KMS-11 (cell line): ENCODE data around the gene ARID1B.

Experiments used
- H2AFZ ChIP-seq: fragments of 200-600 bp; sonication (generic); 2 replicates; pipeline ENCODE4 v1.6.1; 2016; ENCODE audit warnings: antibody characterized with exemption, mixed run types, low read depth
- H3K27ac ChIP-seq: fragments of 200-600 bp; sonication (generic); 2 replicates; pipeline ENCODE4 v1.6.1; 2016; ENCODE audit warnings: mild to moderate bottlenecking, mixed run types
- H3K27me3 ChIP-seq: fragments of 200-600 bp; sonication (generic); 2 replicates; pipeline ENCODE4 v1.6.1; 2017; ENCODE audit warnings: mild to moderate bottlenecking, low read depth, mixed run types, moderate library complexity; ENCODE audit not compliant: insufficient read depth
- H3K36me3 ChIP-seq: fragments of 200-600 bp; sonication (generic); 2 replicates; pipeline ENCODE4 v1.6.1; 2017; ENCODE audit warnings: mild to moderate bottlenecking, mixed run types; ENCODE audit not compliant: insufficient read depth
- H3K4me1 ChIP-seq: fragments of 200-600 bp; sonication (generic); 2 replicates; pipeline ENCODE4 v1.6.1; 2016; ENCODE audit warnings: mild to moderate bottlenecking, low read depth, mixed run types; ENCODE audit not compliant: poor library complexity, severe bottlenecking
- H3K4me2 ChIP-seq: fragments of 200-600 bp; sonication (generic); 2 replicates; pipeline ENCODE4 v1.7.0; 2016; ENCODE audit warnings: mild to moderate bottlenecking, mixed run types
- H3K4me3 ChIP-seq: fragments of 200-600 bp; sonication (generic); IDR thresholded peaks from 2 replicates; pipeline ENCODE4 v1.6.1; 2017; ENCODE audit warnings: low read depth, low read length, mixed read lengths; ENCODE audit not compliant: insufficient read depth
- H3K79me2 ChIP-seq: fragments of 200-600 bp; sonication (generic); 2 replicates; pipeline ENCODE4 v1.6.1; 2016; ENCODE audit warnings: low read depth, mixed run types; ENCODE audit not compliant: insufficient read depth
- H3K9ac ChIP-seq: fragments of 200-600 bp; sonication (generic); 2 replicates; pipeline ENCODE4 v1.6.1; 2016; ENCODE audit warnings: mild to moderate bottlenecking, mixed run types
- H4K20me1 ChIP-seq: fragments of 200-600 bp; sonication (generic); 2 replicates; pipeline ENCODE4 v1.6.1; 2016; ENCODE audit warnings: mild to moderate bottlenecking, mixed run types; ENCODE audit not compliant: insufficient read depth
- CTCF ChIP-seq: fragments of 200-600 bp; sonication (generic); conservative IDR thresholded peaks from 2 replicates; pipeline ENCODE4 v1.6.1; 2017; ENCODE audit warnings: low read depth, mild to moderate bottlenecking, antibody characterized with exemption, low read length, moderate library complexity, mixed read lengths

The ARID1B gene

GRCh38 chr6:156776840-156777576, at the start of gene ARID1B:
Gene ARID1B, plus strand, starts transcription at chr6:156777378. Its CDS starts 303 bp downstream, at chr6:156777681.
- Histone ChIP-seq H4K20me1 (no peaks in the 10 kb centered on the region), H2AFZ (peak within 1 kb of the TSS; percentile 55), H3K79me2 (peaks cover 31% of the 10 kb centered on the region), H3K27me3 (no peaks in the 10 kb centered on the region), H3K36me3 (no peaks in the 10 kb centered on the region), H3K4me1 (peaks cover 22% of the 10 kb centered on the region), H3K4me2 (peak within 1 kb of the TSS; percentile 41), H3K4me3 (no peak within 1 kb of the TSS), H3K9ac (peak within 1 kb of the TSS; percentile 96), H3K27ac (peak within 1 kb of the TSS; percentile 98)
- no peak for TF ChIP-seq CTCF

DNA sequence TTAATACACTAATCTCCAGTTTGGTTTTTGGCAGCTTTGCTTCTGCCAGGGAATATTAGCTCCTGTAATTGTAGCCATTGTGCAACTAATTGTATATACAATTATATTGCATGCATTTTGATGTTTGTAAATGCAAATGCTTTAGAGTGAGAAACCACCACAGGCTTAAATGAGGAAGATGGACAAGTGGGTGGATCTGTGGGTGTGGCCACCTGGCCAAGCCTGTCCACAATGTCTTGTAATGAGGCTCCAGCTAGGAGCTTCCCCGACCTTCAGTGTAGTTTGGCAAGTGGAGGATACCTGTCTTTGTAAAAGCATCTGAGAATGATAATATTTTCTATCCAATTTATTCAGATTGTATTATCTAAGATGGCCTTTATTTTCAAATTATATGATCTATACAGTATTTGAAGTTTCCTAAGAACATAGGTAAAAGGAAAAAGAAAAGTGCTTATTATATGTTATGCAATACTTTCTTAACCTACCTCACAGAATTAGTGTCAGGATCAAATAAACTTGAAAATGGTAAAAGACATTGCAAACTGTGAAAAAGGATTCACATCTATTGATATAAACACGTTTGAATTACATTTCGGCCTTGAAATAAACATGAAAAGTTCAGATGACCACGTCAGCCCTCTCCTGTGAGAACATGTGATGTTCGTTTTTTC, 49.3 kb upstream of the ARID1B start:
- H3K36me3 ChIP-seq, result no peaks in the 10 kb centered on the region
- H3K9ac ChIP-seq, result no peak overlapping the region
- H2AFZ ChIP-seq, result no peak overlapping the region
- H3K4me2 ChIP-seq, result no peak overlapping the region
- H3K4me3 ChIP-seq, result no peak overlapping the region
- peaks cover 9% of the 10 kb centered on the region for H3K4me1 ChIP-seq
- H3K27me3 ChIP-seq, result no peaks in the 10 kb centered on the region
- TF ChIP-seq CTCF, result no peak
- H3K27ac ChIP-seq, result no peak overlapping the region
- no peaks in the 10 kb centered on the region for H3K79me2 ChIP-seq
- no peaks in the 10 kb centered on the region for H4K20me1 ChIP-seq

DNA sequence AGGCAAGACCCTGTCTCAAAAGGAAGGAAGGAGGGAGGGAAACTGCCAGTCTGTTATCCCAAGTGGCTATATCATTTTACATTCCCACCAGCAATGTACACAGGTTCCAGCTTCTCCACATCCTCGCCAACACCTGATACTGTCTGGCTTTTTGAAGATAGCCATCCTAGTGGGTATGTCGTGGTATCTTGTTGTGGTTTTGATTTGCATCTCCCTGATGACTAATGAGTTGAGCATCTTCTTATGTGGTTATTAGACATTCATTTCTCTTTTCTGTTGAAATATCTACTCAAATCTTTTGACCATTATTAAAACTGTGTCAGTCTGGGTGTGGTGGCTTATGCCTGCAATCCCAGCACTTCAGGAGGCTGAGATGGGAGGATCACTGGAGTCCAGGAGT, 47.9 kb upstream of the ARID1B start:
- no peaks in the 10 kb centered on the region for H3K79me2 ChIP-seq
- H3K4me2 ChIP-seq, result no peak overlapping the region
- H3K27me3 ChIP-seq, result no peaks in the 10 kb centered on the region
- TF ChIP-seq CTCF, result no peak
- no peak overlapping the region for H2AFZ ChIP-seq
- H3K36me3 ChIP-seq, result no peaks in the 10 kb centered on the region
- no peak overlapping the region for H3K27ac ChIP-seq
- peaks cover 9% of the 10 kb centered on the region for H3K4me1 ChIP-seq
- no peak overlapping the region for H3K4me3 ChIP-seq
- H4K20me1 ChIP-seq, result no peaks in the 10 kb centered on the region
- H3K9ac ChIP-seq, result no peak overlapping the region

GRCh38 chr6:156731396-156731795, 45.8 kb upstream of the ARID1B start:
- H3K27me3 ChIP-seq, result no peaks in the 10 kb centered on the region
- H2AFZ ChIP-seq, result no peak overlapping the region
- no peak for TF ChIP-seq CTCF
- no peaks in the 10 kb centered on the region for H3K79me2 ChIP-seq
- H3K27ac ChIP-seq, result no peak overlapping the region
- H3K9ac ChIP-seq, result no peak overlapping the region
- no peaks in the 10 kb centered on the region for H3K36me3 ChIP-seq
- H3K4me3 ChIP-seq, result no peak overlapping the region
- H3K4me1 ChIP-seq, result peaks cover 9% of the 10 kb centered on the region
- H3K4me2 ChIP-seq, result no peak overlapping the region
- no peaks in the 10 kb centered on the region for H4K20me1 ChIP-seq
